Left hindlimb (tissue), 1 donor: ENCODE results near the gene SKAP1.
"Not testable (repeated sequence)": the region's sequence is repeated elsewhere in the genome, so short reads cannot be mapped to it uniquely, and the experiment has no call there.

Source experiments
- DNase-seq: peaks from one replicate; pipeline ENCODE4 v3.0.0-alpha.2; 2018

SKAP1 gene

GRCh38 chr17:48195910-48196309, 234.1 kb downstream of the SKAP1 start:
- no peak for DNase-seq

- no peak for DNase-seq
These were observed 235.9 kb downstream of the SKAP1 start for GRCh38 chr17:48194097-48194550.

GRCh38 chr17:48192321-48192731, 237.7 kb downstream of the SKAP1 start:
- no peak for DNase-seq

- no peak for DNase-seq
These were observed 238.7 kb downstream of the SKAP1 start for GRCh38 chr17:48191362-48191761.

- DNase-seq = no peak
These were observed 239.1 kb downstream of the SKAP1 start for GRCh38 chr17:48190871-48191270.

GRCh38 chr17:48187872-48188608, 242.0 kb downstream of the SKAP1 start:
- DNase-seq = no peak

GRCh38 chr17:48186317-48186716, 243.7 kb downstream of the SKAP1 start:
- not testable (repeated sequence) for DNase-seq

GRCh38 chr17:48184721-48185120, 245.3 kb downstream of the SKAP1 start:
- no peak for DNase-seq

- no peak for DNase-seq
These were observed 248.4 kb downstream of the SKAP1 start for GRCh38 chr17:48181653-48182052.

GRCh38 chr17:48180842-48181629, 249.0 kb downstream of the SKAP1 start:
- DNase-seq = no peak

- no peak for DNase-seq
These were observed 250.7 kb downstream of the SKAP1 start for GRCh38 chr17:48179071-48179945.

GRCh38 chr17:48178317-48178716, 251.7 kb downstream of the SKAP1 start:
- no peak for DNase-seq

GRCh38 chr17:48177816-48178215, 252.2 kb downstream of the SKAP1 start:
- no peak for DNase-seq

GRCh38 chr17:48176471-48176855, 253.6 kb downstream of the SKAP1 start:
- DNase-seq = no peak

GRCh38 chr17:48175692-48176470, 254.1 kb downstream of the SKAP1 start:
- peak; percentile 40 for DNase-seq

GRCh38 chr17:48174833-48175523, 255.0 kb downstream of the SKAP1 start:
- DNase-seq = no peak

GRCh38 chr17:48173191-48173984, 256.6 kb downstream of the SKAP1 start:
- no peak for DNase-seq

GRCh38 chr17:48169926-48170325, 260.1 kb downstream of the SKAP1 start:
- DNase-seq = no peak

- DNase-seq = no peak
These were observed 266.2 kb downstream of the SKAP1 start for GRCh38 chr17:48163809-48164208.

GRCh38 chr17:48162946-48163506, 267.0 kb downstream of the SKAP1 start:
- DNase-seq = no peak
